Heart left ventricle (tissue), 16 donors: ENCODE measurements around the gene INSYN1. TPM values are rescaled to one million over a fixed set of nuclear protein-coding genes. Genes with fewer than 3 reads are reported as not detected.

ENCODE experiments used
- ATAC-seq, 4 donors: fragments of 200-7000 bp; cut with Tn5 transposase; one replicate each; pipeline ENCODE4 v1.9.1; 2020 to 2022; ENCODE audit warnings: moderate library complexity in 4 of 4, mild to moderate bottlenecking in 3 of 4, moderate number of reproducible peaks in 1 of 4
- DNase-seq, 5 donors: peaks; one replicate each; pipeline ENCODE4 v3.0.0-alpha.2; 2020
- H3K27ac ChIP-seq, 12 donors: fragments of 200-600 bp; sonication (generic) in 4 of 12; one replicate each; pipeline versions ENCODE4 v1.5.0 to v1.8.0; 2016 to 2022; ENCODE audit warnings: mild to moderate bottlenecking in 2 of 12
- H3K27me3 ChIP-seq, 9 donors: fragments of 200-600 bp; sonication (generic) in 2 of 9; one replicate each; pipeline versions ENCODE4 v1.5.1 to v1.8.0; 2016 to 2022; ENCODE audit warnings: mild to moderate bottlenecking in 3 of 9
- H3K36me3 ChIP-seq, 9 donors: fragments of 200-600 bp; sonication (generic) in 2 of 9; one replicate each; pipeline versions ENCODE4 v1.5.0 to v1.8.0; 2018 to 2022; ENCODE audit warnings: mild to moderate bottlenecking in 2 of 9
- H3K4me1 ChIP-seq, 12 donors: fragments of 200-600 bp; sonication (generic) in 4 of 12; one replicate each; pipeline versions ENCODE4 v1.5.0 to v1.8.0; 2016 to 2022; ENCODE audit warnings: mild to moderate bottlenecking in 3 of 12
- H3K4me3 ChIP-seq, 12 donors: fragments of 200-600 bp; sonication (generic) in 4 of 12; one replicate each; pipeline versions ENCODE4 v1.5.0 to v1.8.0; 2017 to 2022; ENCODE audit warnings: mild to moderate bottlenecking in 9 of 12, moderate library complexity in 4 of 12
- H3K9me3 ChIP-seq, 12 donors: fragments of 200-600 bp; sonication (generic) in 4 of 12; one replicate each; pipeline versions ENCODE4 v1.5.0 to v1.8.0; 2016 to 2022; ENCODE audit warnings: mild to moderate bottlenecking in 1 of 12
- POLR2A ChIP-seq, 2 donors: fragments of 450-650 bp; IDR thresholded peaks; one replicate each; pipeline ENCODE4 v1.6.1; 2017; ENCODE audit warnings: antibody characterized with exemption in 2 of 2, mild to moderate bottlenecking in 2 of 2, moderate library complexity in 2 of 2
- WGBS, 4 donors: extraction: QIAGEN DNeasy Blood & Tissue Kit in 2 of 4; methylation state at CpG; one replicate each; pipeline versions ENCODE4 v1.1.5 to v1.1.7; 2013 to 2018; 5-methylcytosine and 5-hydroxymethylcytosine counted together
- intact Hi-C, 10 donors: fragments of 100-400 bp; cut with DNase I; formaldehyde crosslinking; loops; one replicate each; pipeline versions ENCODE4 v1.11.1 to v1.14.2; 2022
- polyA plus RNA-seq, 2 donors: library from polyadenylated mRNA; stranded (reverse); fragments of 200-250 nt; gene quantifications; one replicate each; pipeline ENCODE4 v1.2.3, GENCODE V29; 2013
- total RNA-seq, 9 donors: library from RNA; depleted of rRNA in 2 of 9; stranded (reverse); fragments of >200 nt in 2 of 9; fragmentation: NEBNext Ultra II Directional in 3 of 9; extraction: Animal tissue kit (Norgen Biotek cat#: 25700) in 3 of 9; gene quantifications; one replicate each; pipeline versions ENCODE4 v1.1.0 to v1.2.4, GENCODE V29; 2016 to 2023
- TF ChIP-seq, protein P1 (sequence below), 12 donors: fragments of 200-600 bp; sonication (generic) in 4 of 12; IDR thresholded peaks; one replicate each; pipeline versions ENCODE4 v1.5.0 to v1.8.0; 2018 to 2022; ENCODE audit warnings: antibody characterized with exemption in 12 of 12, mild to moderate bottlenecking in 5 of 12
- donor health status: ischemic (EF 13 %, LVEDD 7.1; RV severe dilation, severe dysfunction).
- donor health status: healthy with polysubstance abuse.
- donor health status: DM: no; HTN: yes; CAD: no.
- donor health status: DM: no; HTN: no; CAD: no.
- donor health status: ischemic (EF 25% LVEDD 6.9; RV normal size, moderate dysfunction).
- donor health status: ischemic (EF 25% LVEDD 5.7; RV mildly dilated, moderate dysfunction).
- donor health status: healthy.
- donor health status: DM: yes; HTN: yes; CAD: no.
- donor health status: ischemic (EF 35%, LVEDD 5.7; RV mildly dilated, moderate dysfunction).
- donor health status: nonischemic (EF 11% LVEDD 7.7; RV severe dilation, severe dysfunction).
- donor health status: DM: yes; HTN: yes; CAD: no.
- donor health status: PGD.
- donor health status: ischemic (EF 29% LVEDD 5.4; RV normal size, mild dysfunction).
- donor health status: nonischemic (EF 23%, LVEDD 6.1; RV moderate dilation, normal function).

INSYN1 gene
- total and polyA plus RNA-seq, 11 donors: 51.5 to 182 (median 107) TPM

DNA sequence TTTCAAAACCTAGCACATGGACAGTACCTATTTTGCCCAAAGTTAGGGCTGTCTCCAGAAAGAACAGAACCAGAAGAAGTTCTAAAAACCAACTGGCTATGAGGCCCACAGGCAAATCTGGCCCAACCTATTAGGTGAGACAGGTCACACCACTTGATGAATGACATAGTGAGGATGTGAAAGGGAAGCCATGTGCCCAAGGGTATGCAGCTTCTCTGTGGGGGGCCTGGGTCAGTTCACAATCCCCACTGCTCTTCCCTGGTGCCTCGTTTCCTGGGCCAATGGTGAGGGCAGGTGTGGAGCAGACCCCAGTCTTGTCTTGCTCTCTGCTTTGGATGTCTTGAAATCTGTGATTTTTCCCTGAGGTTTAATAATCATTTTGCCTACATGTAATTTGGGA lies 8.9 kb downstream of the INSYN1 start:
- intact Hi-C loops: loop anchor here in 1 of 10 donors (10.0 kb wide), 1 partner anchor 131 kb away; the partner anchor contains the start of gene TBC1D21
- Histone ChIP-seq H3K36me3 (peaks cover 0 to 3% (median 0%) of the 10 kb centered on the region in 9 donors), H3K4me1 (peaks cover 0 to 37% (median 10%) of the 10 kb centered on the region in 12 donors), H3K27me3 (no peaks in the 10 kb centered on the region), H3K27ac (no peak overlapping the region), H3K4me3 (no peak overlapping the region), H3K9me3 (no peaks in the 10 kb centered on the region)
- DNase-seq: no peak
- TF ChIP-seq, protein P1, sequence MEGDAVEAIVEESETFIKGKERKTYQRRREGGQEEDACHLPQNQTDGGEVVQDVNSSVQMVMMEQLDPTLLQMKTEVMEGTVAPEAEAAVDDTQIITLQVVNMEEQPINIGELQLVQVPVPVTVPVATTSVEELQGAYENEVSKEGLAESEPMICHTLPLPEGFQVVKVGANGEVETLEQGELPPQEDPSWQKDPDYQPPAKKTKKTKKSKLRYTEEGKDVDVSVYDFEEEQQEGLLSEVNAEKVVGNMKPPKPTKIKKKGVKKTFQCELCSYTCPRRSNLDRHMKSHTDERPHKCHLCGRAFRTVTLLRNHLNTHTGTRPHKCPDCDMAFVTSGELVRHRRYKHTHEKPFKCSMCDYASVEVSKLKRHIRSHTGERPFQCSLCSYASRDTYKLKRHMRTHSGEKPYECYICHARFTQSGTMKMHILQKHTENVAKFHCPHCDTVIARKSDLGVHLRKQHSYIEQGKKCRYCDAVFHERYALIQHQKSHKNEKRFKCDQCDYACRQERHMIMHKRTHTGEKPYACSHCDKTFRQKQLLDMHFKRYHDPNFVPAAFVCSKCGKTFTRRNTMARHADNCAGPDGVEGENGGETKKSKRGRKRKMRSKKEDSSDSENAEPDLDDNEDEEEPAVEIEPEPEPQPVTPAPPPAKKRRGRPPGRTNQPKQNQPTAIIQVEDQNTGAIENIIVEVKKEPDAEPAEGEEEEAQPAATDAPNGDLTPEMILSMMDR (IDR thresholded peaks at IDR 0.05): no peak
- no peak for TF ChIP-seq POLR2A (IDR thresholded peaks at IDR 0.05)
- WGBS, 4 donors: 54 to 91% (median 79%) methylated on average over 1 of the region's 1 CpG
- ATAC-seq: no peak

DNA sequence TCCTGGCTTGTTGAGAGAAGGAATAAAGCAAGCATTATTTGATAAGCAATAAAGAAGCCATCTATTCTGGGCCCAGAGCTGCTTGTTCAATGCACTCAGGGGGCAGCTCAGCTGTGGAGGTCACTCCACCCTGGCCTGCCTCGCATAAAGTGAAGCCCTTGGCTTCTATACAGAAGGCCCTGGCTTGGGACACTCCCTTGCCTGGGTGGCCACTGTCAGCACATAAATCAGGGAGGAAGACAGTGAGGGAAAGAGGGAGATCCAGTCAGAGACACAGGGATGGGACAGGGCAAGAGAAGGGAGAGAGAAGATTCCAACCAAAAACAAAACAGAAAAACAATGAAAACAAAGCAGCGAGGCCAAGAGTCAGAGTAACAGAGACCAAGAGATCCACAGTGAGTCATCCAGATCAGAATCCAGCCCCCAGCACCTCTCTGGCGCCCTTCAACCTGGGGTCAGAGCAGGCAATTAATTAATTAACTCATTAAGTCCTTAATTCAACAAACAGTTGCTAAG lies 11.8 kb downstream of the INSYN1 start:
- ATAC-seq: peak in 1 of 4 donors; percentile 4
- H3K27me3 ChIP-seq: no peaks in the 10 kb centered on the region
- H3K27ac ChIP-seq: no peak overlapping the region
- peaks cover 0 to 3% (median 0%) of the 10 kb centered on the region in 9 donors for H3K36me3 ChIP-seq
- 47 to 63% (median 61%) methylated on average over 3 of the region's 3 CpGs for WGBS, 4 donors
- H3K9me3 ChIP-seq: no peaks in the 10 kb centered on the region
- no peak overlapping the region for H3K4me3 ChIP-seq
- TF ChIP-seq, protein P1 (IDR thresholded peaks at IDR 0.05): no peak
- TF ChIP-seq POLR2A (IDR thresholded peaks at IDR 0.05): no peak
- intact Hi-C loops: loop anchor here in 1 of 10 donors (10.0 kb wide), 1 partner anchor 133 kb away; the partner anchor contains the start of gene TBC1D21
- peak in 1 of 5 donors; percentile 12 for DNase-seq
- peaks cover 0 to 26% (median 10%) of the 10 kb centered on the region in 12 donors for H3K4me1 ChIP-seq

DNA sequence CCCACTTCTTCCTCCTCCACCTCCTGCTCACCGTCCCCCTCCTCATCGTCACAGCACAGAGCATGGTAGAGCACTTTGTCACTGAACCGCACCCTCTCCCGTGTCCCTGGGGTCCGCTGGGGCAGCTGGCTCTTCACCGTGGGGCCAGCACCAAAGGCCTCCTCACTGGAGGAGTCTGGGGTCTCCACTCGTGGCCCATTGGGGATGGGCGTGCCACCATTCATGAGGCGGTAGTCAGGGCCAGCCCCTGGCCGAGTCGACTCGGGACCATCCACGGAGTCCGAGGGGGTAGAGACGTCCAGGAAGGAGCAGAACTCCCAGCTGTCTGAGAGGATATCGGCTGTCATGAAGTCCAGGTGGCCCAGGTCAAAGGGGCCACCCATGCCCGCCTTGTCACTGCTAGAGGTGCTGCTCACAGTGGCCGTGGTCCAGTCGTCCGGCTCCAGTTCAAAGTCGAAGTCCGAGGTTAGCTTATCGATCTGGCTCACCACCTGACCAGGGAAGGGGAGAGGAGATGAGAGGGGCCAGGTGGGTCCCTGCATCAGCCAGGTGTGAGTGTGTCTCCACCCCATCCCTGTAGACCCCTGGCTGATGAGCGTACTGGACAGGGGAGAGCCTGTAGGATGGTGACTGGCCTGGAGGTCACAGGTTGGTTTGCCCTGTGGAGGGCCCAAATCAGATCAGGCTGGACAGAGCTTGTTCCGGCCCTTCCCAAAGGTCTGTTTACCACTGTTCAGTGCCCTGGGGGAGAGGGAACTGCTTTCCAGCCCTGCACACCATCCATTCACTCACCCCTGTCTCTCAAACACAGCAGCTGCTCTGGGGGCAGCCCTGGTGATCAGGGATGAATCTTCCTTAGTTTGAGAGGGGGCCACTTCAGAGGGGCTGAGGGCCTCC lies 12.8 kb downstream of the INSYN1 start:
- no peaks in the 10 kb centered on the region for H3K27me3 ChIP-seq
- H3K27ac ChIP-seq: no peak overlapping the region
- H3K4me3 ChIP-seq: no peak overlapping the region
- TF ChIP-seq, protein P1 (IDR thresholded peaks at IDR 0.05): no peak
- no peak for TF ChIP-seq POLR2A (IDR thresholded peaks at IDR 0.05)
- DNase-seq (peak in 1 of 5 donors; percentile 17), ATAC-seq (no peak)
- no peaks in the 10 kb centered on the region for H3K9me3 ChIP-seq
- H3K36me3 ChIP-seq: peaks cover 0 to 3% (median 0%) of the 10 kb centered on the region in 9 donors
- peaks cover 0 to 26% (median 10%) of the 10 kb centered on the region in 12 donors for H3K4me1 ChIP-seq
- WGBS, 4 donors: 85 to 94% (median 91%) methylated on average over 24 to 25 of the region's 25 CpGs
- intact Hi-C loops: loop anchor here in 1 of 10 donors (10.0 kb wide), 1 partner anchor 134 kb away; the partner anchor contains the start of gene TBC1D21

DNA sequence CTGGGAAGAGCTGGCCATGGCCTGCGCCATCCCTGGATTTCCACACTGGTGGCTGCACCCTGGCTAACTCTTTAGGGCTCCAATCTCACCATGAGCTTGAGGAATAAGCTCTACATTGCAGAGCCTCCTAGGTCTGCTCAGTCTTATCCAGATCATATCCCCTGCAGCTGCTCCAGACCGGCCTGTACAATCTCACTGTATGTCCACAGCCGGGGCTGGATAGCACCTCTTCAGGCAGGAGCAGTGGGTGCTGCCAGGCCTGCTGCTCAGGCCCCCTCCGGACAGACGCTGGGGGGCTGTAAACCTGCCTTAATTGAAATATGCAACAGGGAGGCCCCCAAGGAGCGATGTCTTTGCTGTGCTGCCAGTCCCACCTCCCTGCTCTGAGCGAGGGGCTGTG lies 15.6 kb downstream of the INSYN1 start:
- Histone ChIP-seq H3K4me3 (no peak overlapping the region), H3K36me3 (peaks cover 0 to 3% (median 0%) of the 10 kb centered on the region in 9 donors), H3K4me1 (peaks cover 0 to 16% (median 2%) of the 10 kb centered on the region in 12 donors), H3K27me3 (no peaks in the 10 kb centered on the region), H3K9me3 (no peaks in the 10 kb centered on the region), H3K27ac (no peak overlapping the region)
- WGBS, 4 donors: 46 to 63% (median 61%) methylated on average over 6 to 7 of the region's 7 CpGs
- ATAC-seq (peak in 2 of 4 donors; percentile 14 to 40), DNase-seq (no peak)
- intact Hi-C loops: no loop called here
- TF ChIP-seq POLR2A (IDR thresholded peaks at IDR 0.05): no peak
- TF ChIP-seq, protein P1 (IDR thresholded peaks at IDR 0.05): no peak
